IPS DF 4.7 (cell line): ENCODE results near the gene TUBA3E.
"Not testable (repeated sequence)": the region's sequence is repeated elsewhere in the genome, so short reads cannot be mapped to it uniquely, and the experiment has no call there.

ENCODE experiments used
- DNase-seq: peaks from one replicate; pipeline ENCODE4 v3.0.0-alpha.2; 2013; ENCODE audit warnings: low spot score; ENCODE audit errors: extremely low read depth

The TUBA3E gene

DNA sequence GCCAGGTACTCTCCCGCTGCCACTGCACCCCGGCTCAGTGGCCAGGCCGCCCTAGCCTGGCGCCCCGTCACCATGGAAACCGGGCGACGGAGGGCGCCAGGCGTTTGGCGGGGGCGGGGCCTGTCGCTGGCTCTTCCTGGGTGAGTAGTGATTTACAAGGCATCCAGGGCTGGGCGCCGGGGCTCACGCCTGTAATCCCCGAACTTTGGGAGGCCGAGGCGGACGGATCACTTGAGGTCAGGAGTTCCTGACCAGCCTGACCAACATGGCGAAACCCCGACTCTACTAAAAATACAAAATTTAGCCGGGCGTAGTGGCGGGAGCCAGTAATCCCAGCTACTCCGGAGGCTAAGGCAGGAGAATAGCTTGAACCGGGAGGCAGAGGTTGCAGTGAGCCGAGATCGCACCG lies 53.2 kb downstream of the TUBA3E start, which contains the start of gene CCDC74B:
Gene CCDC74B, minus strand, starts transcription at position 107 of the 409 bp plus-strand sequence. CDS start 116 bp downstream, outside the sequence.
- not testable (repeated sequence) for DNase-seq

DNA sequence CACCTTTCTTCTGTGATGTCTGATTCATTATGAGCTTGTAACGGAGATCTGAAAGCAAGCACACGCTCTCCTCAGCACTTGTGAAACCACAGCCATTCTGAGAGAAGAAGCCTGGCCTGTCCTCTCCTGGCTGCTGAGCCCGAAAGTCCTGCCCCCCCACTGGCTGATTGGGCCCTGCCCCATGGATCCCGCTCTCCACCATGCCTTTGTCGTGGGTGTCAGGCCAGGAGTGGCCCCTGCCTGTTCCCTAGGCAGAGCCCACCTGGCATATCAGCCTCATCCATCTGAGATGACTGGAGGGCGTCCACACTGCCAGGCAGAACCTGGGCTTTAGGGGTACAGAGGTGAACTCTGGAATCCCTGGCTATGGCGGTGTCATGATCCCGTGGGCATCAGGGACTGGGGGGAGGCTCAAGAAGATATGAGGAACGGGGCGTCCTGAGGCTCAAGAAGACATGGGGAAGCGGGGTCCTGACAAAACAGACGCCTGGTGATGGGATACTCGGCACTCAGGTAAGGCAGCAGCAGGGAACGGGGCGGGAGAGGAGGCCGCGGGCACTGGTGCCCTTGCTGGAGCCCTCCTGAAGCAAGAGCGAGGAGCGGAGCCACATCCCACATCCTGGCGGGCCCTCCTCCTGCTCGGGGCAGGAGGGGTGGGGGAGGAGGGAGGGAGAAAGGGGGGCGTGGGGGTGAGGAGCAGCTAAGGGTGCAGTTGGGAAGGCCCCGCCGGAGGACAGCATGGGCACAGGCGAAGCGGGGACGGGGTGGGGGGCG lies 54.8 kb downstream of the TUBA3E start:
- not testable (repeated sequence) for DNase-seq

DNA sequence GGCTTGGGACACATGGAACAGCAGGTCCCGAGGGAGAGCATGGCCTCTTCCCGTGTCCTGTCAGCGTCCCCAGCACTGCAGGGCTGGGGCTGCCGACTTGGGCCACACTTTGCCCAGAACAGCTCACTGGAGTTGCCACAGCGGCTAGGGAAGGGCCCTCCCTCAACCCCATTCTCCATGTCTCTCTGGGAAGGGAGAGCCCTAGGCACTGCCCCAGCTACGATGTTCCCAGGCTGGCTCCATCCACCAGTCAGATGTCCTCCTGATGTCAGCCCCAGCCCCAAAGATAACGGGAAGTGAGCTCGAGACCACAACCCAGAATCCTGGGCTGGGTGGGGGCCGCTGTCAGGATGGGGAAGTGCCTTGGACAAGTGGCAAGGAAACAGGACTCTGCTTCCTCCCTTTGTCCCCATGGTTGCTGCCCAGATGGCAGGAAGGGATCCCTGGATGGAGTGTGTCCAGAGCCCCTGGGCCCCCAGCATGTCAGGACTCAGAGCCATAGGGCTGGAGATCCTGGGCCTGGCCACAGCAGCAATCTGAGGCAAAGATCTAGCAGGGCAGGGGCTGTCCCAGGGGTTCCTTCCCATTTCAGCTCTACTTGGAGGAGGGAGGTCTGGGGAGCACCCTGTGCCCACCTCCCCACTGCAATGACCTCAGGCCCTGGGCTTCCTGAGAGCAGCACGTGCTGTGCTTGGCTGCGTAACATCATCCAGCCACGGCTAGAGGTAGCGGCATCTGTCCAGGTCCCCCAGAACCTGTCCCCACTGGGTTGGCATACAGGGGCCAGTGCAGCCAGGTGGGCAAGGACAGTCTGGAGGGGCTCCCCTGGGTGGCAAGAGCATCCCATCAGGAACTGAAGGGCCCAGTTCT lies 55.6 kb downstream of the TUBA3E start:
- DNase-seq: not testable (repeated sequence)
